Measurements from ENCODE around the gene BEST1. TPM values are rescaled to one million over a fixed set of nuclear protein-coding genes. Genes with fewer than 3 reads are reported as not detected.
A peak's percentile ranks its signal among the peaks of the same experiment; 100 is the strongest.

The BEST1 gene
- total and polyA plus RNA-seq, 9 donors = 1.0 to 17.8 (median 4.2) TPM

- no peak overlapping the region for H3K4me3 ChIP-seq
- H3K36me3 ChIP-seq = no peaks in the 10 kb centered on the region
- peaks cover 9% of the 10 kb centered on the region for H3K4me1 ChIP-seq (ENCODE audit: insufficient read depth)
- H3K27me3 ChIP-seq = no peaks in the 10 kb centered on the region
- no peak overlapping the region for H3K27ac ChIP-seq
- intact Hi-C loops (cut with DNase I) = loop anchor here in 3 of 4 donors (5.0 to 10.0 kb wide), 2 partner anchors 123 to 125 kb away; no protein-coding TSS in a partner anchor
- no peaks in the 10 kb centered on the region for H3K9me3 ChIP-seq
- peak in 3 of 5 donors; percentile 13 to 33 (median 24) for DNase-seq
- TF ChIP-seq CTCF (IDR thresholded peaks at IDR 0.05) (no peak), POLR2A (IDR thresholded peaks at IDR 0.05) (no peak), EP300 (IDR thresholded peaks at IDR 0.05) (no peak)
- 81 to 90% (median 85%) methylated on average over 6 of the region's 6 CpGs for WGBS, 3 donors
Observed at GRCh38 chr11:61959678-61960077, 9.5 kb downstream of the BEST1 start.

- no peaks in the 10 kb centered on the region for H3K36me3 ChIP-seq
- H3K9me3 ChIP-seq = no peaks in the 10 kb centered on the region
- H3K27me3 ChIP-seq = no peaks in the 10 kb centered on the region
- WGBS, 3 donors = 71 to 76% (median 73%) methylated on average over 3 of the region's 3 CpGs
- peaks cover 13% of the 10 kb centered on the region for H3K4me1 ChIP-seq (ENCODE audit: insufficient read depth)
- no peak overlapping the region for H3K4me3 ChIP-seq
- intact Hi-C loops (cut with DNase I) = no loop called here
- no peak overlapping the region for H3K27ac ChIP-seq
- TF ChIP-seq EP300 (IDR thresholded peaks at IDR 0.05) (no peak), CTCF (IDR thresholded peaks at IDR 0.05) (no peak), POLR2A (IDR thresholded peaks at IDR 0.05) (no peak)
- peak in 2 of 5 donors; percentile 7 to 14 for DNase-seq
Observed at GRCh38 chr11:61960532-61960931, 10.4 kb downstream of the BEST1 start.

GRCh38 chr11:61961570-61962212 is 11.5 kb downstream of the BEST1 start:
- H3K27ac ChIP-seq = peak overlapping the region in 1 of 2 donors; percentile 44
- H3K4me1 ChIP-seq (ENCODE audit: insufficient read depth) = peaks cover 10% of the 10 kb centered on the region

More at GRCh38 chr11:61961570-61962212, 11.5 kb downstream of the BEST1 start:
- DNase-seq = peak in 4 of 5 donors; percentile 26 to 55 (median 41)
- Histone ChIP-seq H3K4me3 (no peak overlapping the region), H3K36me3 (no peaks in the 10 kb centered on the region), H3K9me3 (no peaks in the 10 kb centered on the region), H3K27me3 (no peaks in the 10 kb centered on the region)
- intact Hi-C loops (cut with DNase I) = no loop called here
- 81 to 82% (median 81%) methylated on average over 8 of the region's 8 CpGs for WGBS, 3 donors
- TF ChIP-seq POLR2A (IDR thresholded peaks at IDR 0.05) (no peak), CTCF (IDR thresholded peaks at IDR 0.05) (no peak), EP300 (IDR thresholded peaks at IDR 0.05) (no peak)
